Measurements from ENCODE around the gene HOXD12.

Gene HOXD12

GRCh38 chr2:176122052-176122682 lies 22.6 kb downstream of the HOXD12 start:
- H2BK120ac ChIP-seq (ENCODE audit: low read depth, low read length) = no peak overlapping the region
- no peak overlapping the region for H3K18ac ChIP-seq (ENCODE audit: low read depth in 1 of 2, low read length in 2 of 2)
- no peak overlapping the region for H3K14ac ChIP-seq (ENCODE audit: low read length in 2 of 2)
- no peak overlapping the region for H4K8ac ChIP-seq (ENCODE audit: low read length)
- no peak overlapping the region for H2BK15ac ChIP-seq (ENCODE audit: low read depth, poor library complexity, severe bottlenecking)
- no peaks in the 10 kb centered on the region for H3K36me3 ChIP-seq (ENCODE audit: control insufficient read depth in 1 of 2, insufficient read depth in 2 of 2, low read depth in 1 of 2, low read length in 2 of 2)
- peaks cover 18% of the 10 kb centered on the region for H3K4me1 ChIP-seq (ENCODE audit: control insufficient read depth, insufficient read depth, low read depth, low read length)
- peak overlapping the region; percentile 69 for H3K9ac ChIP-seq (ENCODE audit: low read length)
- no peak overlapping the region for H3K27ac ChIP-seq (ENCODE audit: low read length, poor library complexity, severe bottlenecking)
- H2BK12ac ChIP-seq (ENCODE audit: low read length in 2 of 2) = no peak overlapping the region
- no peak for DNase-seq
- peak overlapping the region; percentile 49 to 84 for H3K4me3 ChIP-seq (ENCODE audit: insufficient read depth in 1 of 2, low read depth in 1 of 2, low read length in 2 of 2)
- H2AFZ ChIP-seq (ENCODE audit: low read depth, low read length) = no peak overlapping the region
- H2BK5ac ChIP-seq (ENCODE audit: low read depth, low read length, poor library complexity, severe bottlenecking) = no peak overlapping the region
- no peak overlapping the region for H2AK5ac ChIP-seq (ENCODE audit: low read length, severe bottlenecking)
- H3K4ac ChIP-seq (ENCODE audit: low read depth in 1 of 2, low read length in 2 of 2) = no peak overlapping the region
- no peaks in the 10 kb centered on the region for H3K9me3 ChIP-seq (ENCODE audit: control insufficient read depth, low read length)
- no peak overlapping the region for H3K23ac ChIP-seq (ENCODE audit: low read length in 2 of 2)
- H3K4me2 ChIP-seq (ENCODE audit: low read length, poor library complexity, severe bottlenecking) = peak overlapping the region; percentile 69
- peaks cover 53 to 93% of the 10 kb centered on the region in 2 experiments for H3K27me3 ChIP-seq (ENCODE audit: control insufficient read depth in 1 of 2, insufficient read depth in 1 of 2, low read length in 2 of 2)
- no peaks in the 10 kb centered on the region for H3K79me1 ChIP-seq (replicated peaks; ENCODE audit: low read length, poor library complexity, severe bottlenecking)
- 2% methylated on average over 40 of the region's 47 CpGs for WGBS
- no peak overlapping the region for H4K91ac ChIP-seq (ENCODE audit: low read length)

DNA sequence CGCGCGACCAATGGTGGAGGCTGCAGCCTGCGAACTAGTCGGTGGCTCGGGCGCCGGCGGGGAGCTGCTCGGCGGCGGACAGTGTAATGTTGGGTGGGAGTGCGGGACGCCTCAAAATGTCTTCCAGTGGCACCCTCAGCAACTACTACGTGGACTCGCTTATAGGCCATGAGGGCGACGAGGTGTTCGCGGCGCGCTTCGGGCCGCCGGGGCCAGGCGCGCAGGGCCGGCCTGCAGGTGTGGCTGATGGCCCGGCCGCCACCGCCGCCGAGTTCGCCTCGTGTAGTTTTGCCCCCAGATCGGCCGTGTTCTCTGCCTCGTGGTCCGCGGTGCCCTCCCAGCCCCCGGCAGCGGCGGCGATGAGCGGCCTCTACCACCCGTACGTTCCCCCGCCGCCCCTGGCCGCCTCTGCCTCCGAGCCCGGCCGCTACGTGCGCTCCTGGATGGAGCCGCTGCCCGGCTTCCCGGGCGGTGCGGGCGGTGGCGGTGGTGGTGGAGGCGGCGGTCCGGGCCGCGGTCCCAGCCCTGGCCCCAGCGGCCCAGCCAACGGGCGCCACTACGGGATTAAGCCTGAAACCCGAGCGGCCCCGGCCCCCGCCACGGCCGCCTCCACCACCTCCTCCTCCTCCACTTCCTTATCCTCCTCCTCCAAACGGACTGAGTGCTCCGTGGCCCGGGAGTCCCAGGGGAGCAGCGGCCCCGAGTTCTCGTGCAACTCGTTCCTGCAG lies 23.3 kb downstream of the HOXD12 start, which contains the start of gene HOXD9:
Gene HOXD9, plus strand, starts transcription at position 37 of the 728 bp plus-strand sequence. Its CDS starts 50 bp downstream, at position 87.
- peak within 1 kb of the TSS in 1 of 2 experiments; percentile 46 for H3K23ac ChIP-seq (ENCODE audit: low read length in 2 of 2)
- H4K8ac ChIP-seq (ENCODE audit: low read length) = no peak within 1 kb of the TSS
- H3K79me1 ChIP-seq (replicated peaks; ENCODE audit: low read length, poor library complexity, severe bottlenecking) = no peaks in the 10 kb centered on the region
- H3K9ac ChIP-seq (ENCODE audit: low read length) = peak within 1 kb of the TSS; percentile 69
- H3K4ac ChIP-seq (ENCODE audit: low read depth in 1 of 2, low read length in 2 of 2) = no peak within 1 kb of the TSS
- H2BK120ac ChIP-seq (ENCODE audit: low read depth, low read length) = no peak within 1 kb of the TSS
- H3K4me2 ChIP-seq (ENCODE audit: low read length, poor library complexity, severe bottlenecking) = peak within 1 kb of the TSS; percentile 69
- H3K27ac ChIP-seq (ENCODE audit: low read length, poor library complexity, severe bottlenecking) = no peak within 1 kb of the TSS
- H2BK12ac ChIP-seq (ENCODE audit: low read length in 2 of 2) = no peak within 1 kb of the TSS
- H4K91ac ChIP-seq (ENCODE audit: low read length) = no peak within 1 kb of the TSS
- no peak within 1 kb of the TSS for H2BK5ac ChIP-seq (ENCODE audit: low read depth, low read length, poor library complexity, severe bottlenecking)
- no peak within 1 kb of the TSS for H3K18ac ChIP-seq (ENCODE audit: low read depth in 1 of 2, low read length in 2 of 2)
- peak within 1 kb of the TSS; percentile 49 to 84 for H3K4me3 ChIP-seq (ENCODE audit: insufficient read depth in 1 of 2, low read depth in 1 of 2, low read length in 2 of 2)
- peaks cover 47 to 90% of the 10 kb centered on the region in 2 experiments for H3K27me3 ChIP-seq (ENCODE audit: control insufficient read depth in 1 of 2, insufficient read depth in 1 of 2, low read length in 2 of 2)
- H2AFZ ChIP-seq (ENCODE audit: low read depth, low read length) = peak within 1 kb of the TSS; percentile 29
- no peak for DNase-seq
- no peak within 1 kb of the TSS for H2BK15ac ChIP-seq (ENCODE audit: low read depth, poor library complexity, severe bottlenecking)
- WGBS = under 1% methylated on average over 52 of the region's 84 CpGs
- H3K36me3 ChIP-seq (ENCODE audit: control insufficient read depth in 1 of 2, insufficient read depth in 2 of 2, low read depth in 1 of 2, low read length in 2 of 2) = no peaks in the 10 kb centered on the region
- no peak within 1 kb of the TSS for H2AK5ac ChIP-seq (ENCODE audit: low read length, severe bottlenecking)
- H3K4me1 ChIP-seq (ENCODE audit: control insufficient read depth, insufficient read depth, low read depth, low read length) = peaks cover 18% of the 10 kb centered on the region
- no peak within 1 kb of the TSS for H3K14ac ChIP-seq (ENCODE audit: low read length in 2 of 2)
- no peaks in the 10 kb centered on the region for H3K9me3 ChIP-seq (ENCODE audit: control insufficient read depth, low read length)

DNA sequence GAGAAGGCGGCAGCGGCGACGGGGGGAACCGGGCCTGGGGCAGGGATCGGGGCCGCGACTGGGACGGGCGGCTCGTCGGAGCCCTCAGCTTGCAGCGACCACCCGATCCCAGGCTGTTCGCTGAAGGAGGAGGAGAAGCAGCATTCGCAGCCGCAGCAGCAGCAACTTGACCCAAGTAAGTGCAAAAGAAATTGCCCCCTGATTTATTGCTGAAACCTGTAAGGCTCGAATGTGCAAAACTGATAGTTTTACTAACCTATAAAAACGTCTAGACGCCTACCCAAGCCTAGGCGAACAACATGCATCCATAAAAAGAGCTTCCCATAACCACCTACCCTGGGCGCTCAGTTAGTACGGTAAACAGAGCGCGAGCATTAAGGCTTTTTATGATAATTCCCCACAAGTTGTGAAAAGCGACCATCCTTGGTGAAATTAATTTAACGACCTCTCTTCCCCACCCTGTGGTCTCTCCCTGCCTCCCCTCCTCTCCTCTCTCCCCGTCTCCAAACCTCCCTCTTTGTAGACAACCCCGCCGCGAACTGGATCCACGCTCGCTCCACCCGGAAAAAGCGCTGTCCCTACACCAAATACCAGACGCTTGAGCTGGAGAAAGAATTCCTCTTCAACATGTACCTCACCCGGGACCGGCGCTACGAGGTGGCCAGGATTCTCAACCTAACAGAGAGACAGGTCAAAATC lies 24.0 kb downstream of the HOXD12 start:
- Histone ChIP-seq H3K4me3 (ENCODE audit: insufficient read depth in 1 of 2, low read depth in 1 of 2, low read length in 2 of 2) (peak overlapping the region; percentile 49 to 84), H2BK5ac (ENCODE audit: low read depth, low read length, poor library complexity, severe bottlenecking) (no peak overlapping the region), H3K14ac (ENCODE audit: low read length in 2 of 2) (no peak overlapping the region), H3K23ac (ENCODE audit: low read length in 2 of 2) (no peak overlapping the region), H4K91ac (ENCODE audit: low read length) (no peak overlapping the region), H3K36me3 (ENCODE audit: control insufficient read depth in 1 of 2, insufficient read depth in 2 of 2, low read depth in 1 of 2, low read length in 2 of 2) (no peaks in the 10 kb centered on the region), H2AK5ac (ENCODE audit: low read length, severe bottlenecking) (no peak overlapping the region), H3K4me2 (ENCODE audit: low read length, poor library complexity, severe bottlenecking) (peak overlapping the region; percentile 69), H3K9ac (ENCODE audit: low read length) (peak overlapping the region; percentile 69), H2AFZ (ENCODE audit: low read depth, low read length) (peak overlapping the region; percentile 29), H3K27me3 (ENCODE audit: control insufficient read depth in 1 of 2, insufficient read depth in 1 of 2, low read length in 2 of 2) (peaks cover 39 to 90% of the 10 kb centered on the region in 2 experiments), H3K4ac (ENCODE audit: low read depth in 1 of 2, low read length in 2 of 2) (no peak overlapping the region), H2BK120ac (ENCODE audit: low read depth, low read length) (no peak overlapping the region), H2BK12ac (ENCODE audit: low read length in 2 of 2) (no peak overlapping the region), H3K27ac (ENCODE audit: low read length, poor library complexity, severe bottlenecking) (no peak overlapping the region), H3K18ac (ENCODE audit: low read depth in 1 of 2, low read length in 2 of 2) (no peak overlapping the region), H4K8ac (ENCODE audit: low read length) (no peak overlapping the region), H3K4me1 (ENCODE audit: control insufficient read depth, insufficient read depth, low read depth, low read length) (peaks cover 22% of the 10 kb centered on the region), H3K79me1 (replicated peaks; ENCODE audit: low read length, poor library complexity, severe bottlenecking) (no peaks in the 10 kb centered on the region), H2BK15ac (ENCODE audit: low read depth, poor library complexity, severe bottlenecking) (no peak overlapping the region), H3K9me3 (ENCODE audit: control insufficient read depth, low read length) (no peaks in the 10 kb centered on the region)
- no peak for DNase-seq
- WGBS = 3% methylated on average over 40 of the region's 40 CpGs
